Fibroblast of villous mesenchyme (primary cell): ENCODE data around the gene MTHFD2L. TPM values are rescaled to one million over a fixed set of nuclear protein-coding genes. Genes with fewer than 3 reads are reported as not detected.

Source experiments
- DNase-seq: peaks from one replicate; pipeline ENCODE4 v3.0.0-alpha.2; 2010; ENCODE audit warnings: low read depth
- H3K4me3 ChIP-seq: 2 replicates; pipeline ENCODE4 v1.5.1; 2011; ENCODE audit warnings: low read depth, mild to moderate bottlenecking, low read length
- total RNA-seq: library from RNA; depleted of rRNA; stranded (reverse); fragments of >200 nt; gene quantifications from 2 replicates; pipeline ENCODE4 v1.2.3, GENCODE V29; 2012
- TF ChIP-seq, protein P1 (sequence below): IDR thresholded peaks from 2 replicates; pipeline ENCODE4 v1.5.1; 2012; ENCODE audit warnings: low read depth, mild to moderate bottlenecking, low read length; ENCODE audit not compliant: insufficient read depth

MTHFD2L gene
- total RNA-seq, 1 donor, result 16.8 TPM

DNA sequence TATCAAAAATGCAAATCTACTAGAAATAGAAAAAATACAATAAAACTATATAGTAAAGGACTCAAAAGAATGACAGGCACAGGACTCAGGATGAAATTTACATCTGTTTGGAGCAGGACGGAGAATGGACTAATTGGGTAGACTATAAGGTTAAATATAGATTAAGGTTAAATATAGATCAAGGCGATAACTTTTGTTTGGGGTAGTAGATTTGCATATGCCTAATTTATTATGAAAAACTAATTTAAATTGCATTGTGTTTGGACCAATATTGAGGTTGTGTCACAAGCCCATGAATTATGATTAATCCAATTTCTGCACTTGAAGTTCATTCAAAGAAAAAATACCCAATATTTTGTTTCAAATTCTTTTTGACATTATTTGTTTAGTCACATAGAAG is 31.0 kb downstream of the MTHFD2L start:
- TF ChIP-seq, protein P1, sequence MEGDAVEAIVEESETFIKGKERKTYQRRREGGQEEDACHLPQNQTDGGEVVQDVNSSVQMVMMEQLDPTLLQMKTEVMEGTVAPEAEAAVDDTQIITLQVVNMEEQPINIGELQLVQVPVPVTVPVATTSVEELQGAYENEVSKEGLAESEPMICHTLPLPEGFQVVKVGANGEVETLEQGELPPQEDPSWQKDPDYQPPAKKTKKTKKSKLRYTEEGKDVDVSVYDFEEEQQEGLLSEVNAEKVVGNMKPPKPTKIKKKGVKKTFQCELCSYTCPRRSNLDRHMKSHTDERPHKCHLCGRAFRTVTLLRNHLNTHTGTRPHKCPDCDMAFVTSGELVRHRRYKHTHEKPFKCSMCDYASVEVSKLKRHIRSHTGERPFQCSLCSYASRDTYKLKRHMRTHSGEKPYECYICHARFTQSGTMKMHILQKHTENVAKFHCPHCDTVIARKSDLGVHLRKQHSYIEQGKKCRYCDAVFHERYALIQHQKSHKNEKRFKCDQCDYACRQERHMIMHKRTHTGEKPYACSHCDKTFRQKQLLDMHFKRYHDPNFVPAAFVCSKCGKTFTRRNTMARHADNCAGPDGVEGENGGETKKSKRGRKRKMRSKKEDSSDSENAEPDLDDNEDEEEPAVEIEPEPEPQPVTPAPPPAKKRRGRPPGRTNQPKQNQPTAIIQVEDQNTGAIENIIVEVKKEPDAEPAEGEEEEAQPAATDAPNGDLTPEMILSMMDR, result no peak
- H3K4me3 ChIP-seq, result no peak overlapping the region
- no peak for DNase-seq

DNA sequence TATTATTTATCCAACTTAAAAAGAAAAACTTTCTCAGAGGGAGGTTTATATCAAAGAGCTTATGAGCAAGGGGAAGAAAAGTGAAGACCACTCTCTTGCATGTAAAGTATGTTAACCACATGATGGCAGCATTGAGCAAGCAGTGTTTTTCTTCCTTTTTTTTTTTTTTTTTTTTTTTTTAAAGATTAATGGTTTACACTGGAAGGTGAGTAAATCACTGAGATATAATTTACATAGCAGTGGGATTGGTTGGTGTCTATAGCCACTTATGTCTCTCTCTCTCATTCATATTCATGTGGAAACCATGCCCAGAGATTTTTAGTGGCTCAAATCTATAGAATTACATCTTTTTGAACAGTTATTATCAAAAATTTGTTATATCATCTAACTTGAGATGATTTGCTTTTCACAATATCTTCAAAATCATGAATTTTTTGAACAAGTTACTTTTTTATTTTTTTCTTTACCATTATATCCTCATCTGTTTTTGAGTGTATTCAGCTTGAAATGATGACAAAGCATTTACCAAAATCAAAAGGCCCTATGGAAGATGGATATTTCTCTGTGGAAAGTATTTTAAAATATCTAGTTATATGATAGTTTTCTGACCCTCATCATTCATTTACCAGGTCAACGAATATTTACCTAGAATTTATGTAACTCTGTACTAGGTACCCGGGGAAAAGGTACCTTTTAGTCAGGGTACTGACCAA is 31.6 kb downstream of the MTHFD2L start:
- TF ChIP-seq, protein P1, result peak; percentile 76
- H3K4me3 ChIP-seq, result no peak overlapping the region
- peak; percentile 67 for DNase-seq

DNA sequence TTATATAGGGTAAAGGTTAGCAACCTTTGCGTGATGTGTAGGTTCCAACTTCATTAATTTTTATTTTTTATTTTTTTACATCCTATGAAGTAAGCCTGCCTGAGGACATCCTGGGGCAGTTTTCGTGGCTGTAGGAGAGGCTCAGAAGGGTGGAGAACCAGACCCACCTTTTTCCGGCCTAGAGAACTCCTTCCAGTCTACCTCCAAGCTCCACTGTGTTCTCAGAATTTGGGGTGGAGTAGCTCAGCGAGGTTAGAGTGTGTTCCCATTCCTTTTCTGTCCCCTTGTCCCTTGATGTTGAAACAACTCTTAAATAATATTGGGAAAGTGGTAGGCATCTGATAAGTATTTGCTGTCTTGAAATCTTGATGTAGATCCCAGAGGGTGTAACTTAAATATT is 32.4 kb downstream of the MTHFD2L start:
- DNase-seq, result no peak
- TF ChIP-seq, protein P1, result no peak
- no peak overlapping the region for H3K4me3 ChIP-seq

DNA sequence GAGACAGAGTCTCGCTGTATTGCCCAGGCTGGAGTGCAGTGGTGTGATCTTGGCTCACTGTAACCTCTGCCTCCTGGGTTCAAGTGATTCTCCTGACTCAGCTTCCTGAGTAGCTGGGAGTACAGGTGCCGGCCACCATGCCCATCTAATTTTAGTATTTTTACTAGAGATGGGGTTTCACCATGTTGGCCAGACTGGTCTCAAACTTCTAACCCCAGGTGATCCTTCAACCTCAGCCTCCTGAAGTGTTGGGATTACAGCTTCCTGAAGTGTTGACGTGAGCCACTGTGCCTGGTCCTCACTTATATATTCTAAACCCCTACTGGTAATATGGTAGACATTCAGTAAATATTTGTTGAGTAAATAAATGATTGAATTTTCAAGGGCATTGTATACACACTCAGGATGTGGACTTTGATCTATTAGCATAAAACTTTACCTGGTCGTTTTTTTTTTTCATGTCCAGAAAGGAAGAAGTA is 33.0 kb downstream of the MTHFD2L start:
- TF ChIP-seq, protein P1, result no peak
- DNase-seq, result no peak

DNA sequence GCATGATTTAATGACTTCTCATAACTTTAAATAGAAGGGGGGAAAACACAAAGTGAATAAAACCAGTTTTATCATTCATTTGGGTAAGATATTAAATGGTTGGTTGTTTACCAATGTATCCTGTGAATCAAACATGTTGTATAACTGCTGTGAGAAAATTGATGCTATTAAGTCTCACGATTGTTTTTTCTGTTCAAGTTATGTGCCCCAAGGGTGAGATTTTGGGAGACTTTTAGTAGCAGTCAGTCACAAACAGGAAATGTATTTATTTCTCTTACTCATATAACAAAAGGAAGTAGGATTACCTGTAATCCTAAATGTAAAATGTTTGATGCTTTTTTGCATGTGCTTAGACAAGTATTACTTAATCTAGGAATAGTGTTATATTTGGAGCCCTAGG is 39.2 kb downstream of the MTHFD2L start:
- TF ChIP-seq, protein P1, result no peak
- DNase-seq, result no peak
- H3K4me3 ChIP-seq, result no peak overlapping the region

More for the DNA sequence above, 33.0 kb downstream of the MTHFD2L start:
- no peak overlapping the region for H3K4me3 ChIP-seq

DNA sequence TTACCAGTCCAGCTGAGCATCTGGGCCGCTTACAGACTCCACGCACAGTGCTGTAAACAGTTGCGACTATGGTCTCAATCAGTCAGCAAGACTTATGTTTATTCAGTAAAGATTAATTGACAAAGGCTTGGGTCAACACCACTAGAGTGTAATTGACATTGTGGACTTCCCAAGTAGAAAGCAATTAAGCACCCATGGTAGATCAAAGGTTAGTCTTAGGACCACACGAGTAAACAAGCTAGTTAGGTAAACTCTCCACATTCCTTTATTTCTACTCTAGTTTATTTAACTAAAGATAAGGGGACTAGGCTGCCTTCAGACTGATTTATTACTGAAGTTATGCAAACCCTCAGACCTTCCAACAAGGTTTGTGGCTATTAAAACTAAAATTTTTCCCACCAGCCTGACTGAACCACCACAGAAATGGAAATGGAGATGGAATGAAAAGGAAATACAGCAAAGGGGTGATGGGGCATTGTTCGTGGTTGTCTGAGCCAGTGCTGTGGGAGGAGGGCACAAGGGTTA is 44.2 kb downstream of the MTHFD2L start:
- peak; percentile 80 for DNase-seq
- no peak overlapping the region for H3K4me3 ChIP-seq
- TF ChIP-seq, protein P1, result no peak
